Prostate gland (tissue), 1 donor: ENCODE data around the gene MYH15.

Source experiments
- POLR2A ChIP-seq: fragments of 450-650 bp; IDR thresholded peaks from one replicate; pipeline ENCODE4 v1.6.1; 2016; ENCODE audit warnings: antibody characterized with exemption, mild to moderate bottlenecking
- POLR2AphosphoS5 ChIP-seq: sonication (generic); formaldehyde crosslinking; IDR thresholded peaks from one replicate; pipeline ENCODE4 v1.6.1; 2017; ENCODE audit warnings: antibody characterized with exemption

DNA sequence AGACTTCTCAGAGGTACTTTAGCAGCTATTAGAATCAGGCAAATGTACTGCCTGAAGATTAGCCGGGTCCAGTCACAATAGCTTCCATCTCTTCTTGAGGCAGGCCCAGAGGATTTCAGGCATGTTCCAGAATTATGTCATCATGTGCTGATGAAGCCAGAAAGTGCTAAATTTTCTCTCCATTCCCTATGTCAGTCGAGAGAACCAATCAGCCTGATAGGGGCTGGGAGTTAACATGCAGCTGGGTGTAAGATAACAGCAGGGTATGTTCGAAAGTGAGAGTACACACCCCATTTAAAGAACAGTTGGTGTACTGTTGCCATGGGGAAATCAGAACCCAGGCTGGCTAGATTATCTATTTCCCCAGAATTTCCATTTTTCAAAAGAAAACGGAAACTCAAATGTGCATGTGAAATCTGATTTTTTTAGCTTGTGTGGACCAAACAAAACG lies 48.7 kb downstream of the MYH15 start:
- TF ChIP-seq POLR2AphosphoS5 (no peak), POLR2A (no peak)
